HPDE6-E6E7 (cell line): Measurements from ENCODE around the gene ABHD8.

Experiments used
- DNase-seq: peaks from one replicate; pipeline ENCODE4 v3.0.0; 2011; ENCODE audit warnings: missing footprints; ENCODE audit errors: extremely low spot score

ABHD8 gene

DNA sequence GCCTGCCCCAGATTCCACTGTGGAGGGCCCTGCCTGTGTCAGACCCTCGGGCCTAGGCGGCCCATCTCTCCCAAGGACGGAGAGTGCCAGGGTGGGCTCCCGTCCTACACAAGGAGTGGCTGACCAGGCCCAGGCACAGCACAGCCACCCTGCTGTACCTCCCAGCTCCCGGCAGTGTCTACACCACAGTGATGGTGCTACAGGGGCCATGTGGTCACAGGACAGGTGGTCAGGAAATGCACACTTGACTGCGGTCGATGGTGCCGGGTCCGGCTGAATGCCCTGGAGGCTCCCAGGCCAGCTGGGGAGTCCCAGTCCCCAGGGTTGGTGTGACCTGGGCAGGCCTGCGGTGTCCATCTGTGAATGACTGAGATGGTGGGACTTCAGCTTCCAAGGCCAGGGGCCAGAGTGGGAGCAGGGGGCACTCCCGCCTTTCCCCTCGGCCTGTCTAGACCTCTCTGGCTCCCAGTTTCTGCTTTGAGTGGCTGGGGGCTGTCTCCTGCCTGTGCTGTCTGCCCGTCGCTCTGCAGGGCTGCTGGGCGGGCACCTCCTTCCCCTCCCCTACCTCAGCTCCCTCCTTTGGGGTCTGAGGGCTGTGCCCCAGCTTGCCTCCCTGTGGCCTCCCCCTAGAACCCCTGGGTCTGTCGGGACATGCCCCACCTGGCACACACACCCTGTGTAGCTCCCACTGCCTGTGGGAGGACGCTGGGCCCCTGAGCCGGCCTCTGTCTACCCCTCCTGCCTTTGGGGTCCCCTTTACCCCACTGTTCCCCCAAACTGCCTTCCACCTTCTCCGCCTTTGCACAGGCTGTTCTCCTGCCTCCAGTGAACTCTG, 18.6 kb upstream of the ABHD8 start:
- no peak for DNase-seq

DNA sequence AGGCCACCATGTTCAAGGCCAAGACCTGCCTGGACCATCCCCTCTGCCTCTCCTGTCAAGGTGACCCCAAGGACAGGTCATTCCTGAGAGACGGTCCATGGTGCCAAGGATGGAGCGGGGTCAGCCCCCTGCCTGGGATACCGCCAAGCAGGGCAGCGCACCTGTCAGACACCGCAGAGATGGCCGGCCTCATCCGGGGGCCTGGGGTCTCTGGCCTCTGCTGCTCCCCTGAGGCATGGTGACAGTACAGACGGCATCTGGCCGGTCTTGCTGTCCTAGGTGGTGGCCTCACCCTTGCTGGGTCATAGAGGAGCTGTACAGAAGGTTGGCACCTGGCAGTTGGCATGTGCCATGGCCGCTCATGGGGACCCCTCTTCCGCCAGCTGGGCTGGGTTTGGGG, 17.2 kb upstream of the ABHD8 start:
- DNase-seq: no peak

DNA sequence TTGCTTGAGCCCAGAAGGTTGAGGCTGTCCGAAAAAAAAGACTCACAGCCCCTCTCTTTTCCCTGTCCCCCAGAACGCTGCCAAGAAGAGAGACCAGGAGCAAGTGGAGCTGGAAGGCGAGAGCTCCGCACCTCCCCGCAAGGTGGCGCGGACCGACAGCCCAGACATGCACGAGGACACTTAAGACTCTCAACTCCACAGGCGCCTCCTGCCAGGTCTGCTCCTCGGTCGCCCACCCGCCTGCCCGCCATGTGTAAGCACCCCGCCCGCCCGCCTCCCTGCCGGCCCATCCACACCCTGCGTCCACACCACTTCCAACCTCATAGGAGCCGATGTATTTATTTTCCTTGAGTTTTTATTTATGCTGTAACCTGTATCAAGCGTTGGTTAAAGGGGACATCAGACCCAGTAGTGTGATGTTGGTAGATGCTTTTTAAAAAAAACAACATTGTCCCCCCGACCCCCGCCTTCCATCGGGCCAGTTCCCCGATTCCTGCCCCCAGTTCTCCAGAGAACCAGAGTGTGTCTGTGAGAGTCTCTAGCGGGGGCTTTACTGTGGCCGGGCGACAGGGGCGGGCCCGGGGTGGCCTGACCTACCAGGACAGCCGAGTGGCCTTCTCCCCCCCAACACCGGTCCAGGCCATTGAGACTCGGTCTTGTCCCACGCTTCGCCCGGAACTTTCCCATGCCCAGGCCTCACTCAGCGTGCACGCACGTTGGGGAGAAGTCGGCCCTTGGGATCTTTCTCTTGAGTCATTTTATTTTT, 16.4 kb upstream of the ABHD8 start:
- DNase-seq: no peak

DNA sequence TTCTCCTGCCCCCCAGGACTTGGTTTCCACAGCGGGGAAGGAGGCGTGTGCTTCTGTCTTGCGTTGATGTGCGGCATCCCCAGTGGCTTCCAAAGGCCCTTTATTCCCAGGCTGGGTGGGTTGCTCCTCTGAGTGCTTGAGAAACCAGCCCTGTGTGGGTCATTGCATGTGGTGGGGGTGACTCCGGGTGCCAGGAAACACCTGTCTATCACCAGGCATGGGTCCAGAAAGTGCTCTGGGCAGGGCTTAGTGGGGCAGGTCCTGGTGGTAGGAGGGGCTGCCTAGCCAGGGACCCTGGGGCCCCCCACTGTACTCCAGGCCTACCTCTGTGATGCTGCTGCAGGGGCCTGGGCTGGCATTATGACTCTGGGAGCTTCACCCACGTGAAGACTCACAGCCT, 15.7 kb upstream of the ABHD8 start:
- no peak for DNase-seq

DNA sequence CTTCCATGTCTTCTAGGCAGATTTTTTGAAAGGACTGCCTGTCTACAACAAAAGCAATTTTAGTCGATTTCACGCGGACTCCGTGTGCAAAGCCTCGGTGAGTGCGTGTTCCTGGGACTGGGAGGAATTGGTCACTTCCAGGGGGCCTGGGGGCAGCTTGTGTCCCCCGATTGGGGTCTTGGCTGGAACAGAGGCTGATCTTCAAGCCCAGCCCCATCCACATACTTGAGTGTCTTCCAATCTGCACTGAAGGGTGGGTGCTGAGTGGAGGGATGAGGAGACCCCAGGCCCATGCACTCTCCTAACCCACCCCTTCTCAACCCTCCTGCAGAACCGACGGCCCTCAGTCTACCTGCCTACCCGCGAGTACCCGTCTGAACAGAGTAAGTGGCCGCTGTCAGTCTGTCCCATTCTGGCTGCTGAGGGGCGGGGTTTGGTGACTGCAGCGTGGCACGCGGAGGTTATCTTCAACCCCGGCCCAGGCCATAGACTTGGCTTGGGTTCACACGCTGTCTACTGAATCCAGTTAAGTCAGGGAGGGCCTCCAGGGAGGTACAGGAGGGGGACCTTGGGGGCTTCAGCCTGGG, 10.9 kb upstream of the ABHD8 start:
- DNase-seq: no peak

DNA sequence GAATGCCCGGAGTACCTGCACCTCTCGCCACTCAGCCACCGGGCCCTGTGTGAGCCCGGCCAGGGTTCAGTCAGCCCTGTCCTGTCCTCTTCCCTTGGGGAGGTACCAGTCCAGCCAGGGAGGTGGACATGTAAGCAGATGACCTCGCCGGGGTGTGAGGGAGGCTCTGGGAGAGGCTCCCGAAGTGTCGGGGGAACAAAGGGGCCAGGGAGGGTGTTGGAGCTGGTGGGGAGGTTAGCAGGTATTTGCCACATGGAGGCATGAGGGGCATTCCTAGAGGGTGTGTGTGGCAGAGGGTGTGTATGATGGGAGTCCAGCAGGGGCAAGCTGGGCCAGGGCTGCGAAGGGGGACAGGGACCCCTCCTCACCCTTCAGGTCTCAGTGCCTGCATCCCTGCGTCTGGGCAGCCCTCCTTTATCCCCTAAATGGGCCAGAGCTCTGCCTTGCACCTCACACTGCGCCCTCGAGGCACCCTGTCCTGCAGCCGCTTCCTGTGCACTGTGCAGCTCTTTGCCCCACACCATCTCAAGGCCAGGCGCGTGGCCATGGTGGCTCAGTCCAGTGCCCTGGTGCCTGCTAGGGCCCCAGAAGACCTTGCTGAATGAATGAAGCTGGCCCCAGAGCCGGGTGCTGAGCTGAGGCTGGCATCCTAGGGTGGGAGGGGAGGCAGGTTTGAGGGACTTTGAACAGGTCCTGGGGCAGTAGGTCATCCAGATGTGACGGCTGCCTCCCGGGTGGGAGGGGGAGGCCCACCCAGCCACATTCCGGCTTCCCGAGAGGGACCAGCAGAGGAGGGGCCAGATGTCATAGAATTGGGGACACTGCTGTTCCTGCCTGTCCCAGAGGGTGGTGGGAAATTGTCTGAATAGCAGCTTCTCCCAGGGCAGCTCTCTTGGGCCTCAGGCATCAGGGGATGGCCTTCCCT, 9.2 kb upstream of the ABHD8 start:
- no peak for DNase-seq

DNA sequence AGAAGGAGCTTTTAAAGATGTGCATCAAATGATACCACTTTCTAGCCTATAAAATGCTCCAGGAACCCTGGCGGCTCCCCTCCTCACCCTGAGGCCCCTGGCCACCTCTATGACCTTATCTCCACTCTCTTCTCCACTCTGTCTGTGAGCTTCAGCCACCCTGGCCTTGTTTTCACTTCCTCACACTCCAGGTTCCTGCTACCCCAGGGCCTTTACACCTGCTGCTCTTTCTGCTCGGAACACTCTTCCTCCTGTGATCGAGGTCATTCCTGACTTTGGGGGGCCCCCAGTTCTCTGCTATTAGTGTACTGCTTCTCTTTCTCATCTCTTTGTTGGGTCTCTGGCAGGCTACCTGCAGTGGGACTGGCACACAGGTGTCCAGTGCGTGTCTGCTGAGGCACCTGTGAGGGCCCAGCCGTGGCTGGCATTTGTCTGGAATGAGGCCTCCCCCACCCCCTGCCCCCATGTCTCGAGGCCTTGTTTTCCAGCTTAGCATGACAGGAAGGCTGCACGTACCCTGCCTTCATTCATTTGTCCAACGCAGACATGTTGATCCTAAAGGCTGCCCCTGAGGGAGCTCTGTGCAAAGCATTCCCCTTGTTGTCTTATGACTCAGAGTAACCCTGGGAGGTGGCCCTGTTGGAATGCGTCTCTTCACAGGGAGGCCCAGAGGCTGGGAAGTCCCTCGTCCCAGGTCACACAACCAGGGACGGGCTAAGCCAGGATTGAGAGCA, 8.4 kb upstream of the ABHD8 start:
- DNase-seq: no peak

DNA sequence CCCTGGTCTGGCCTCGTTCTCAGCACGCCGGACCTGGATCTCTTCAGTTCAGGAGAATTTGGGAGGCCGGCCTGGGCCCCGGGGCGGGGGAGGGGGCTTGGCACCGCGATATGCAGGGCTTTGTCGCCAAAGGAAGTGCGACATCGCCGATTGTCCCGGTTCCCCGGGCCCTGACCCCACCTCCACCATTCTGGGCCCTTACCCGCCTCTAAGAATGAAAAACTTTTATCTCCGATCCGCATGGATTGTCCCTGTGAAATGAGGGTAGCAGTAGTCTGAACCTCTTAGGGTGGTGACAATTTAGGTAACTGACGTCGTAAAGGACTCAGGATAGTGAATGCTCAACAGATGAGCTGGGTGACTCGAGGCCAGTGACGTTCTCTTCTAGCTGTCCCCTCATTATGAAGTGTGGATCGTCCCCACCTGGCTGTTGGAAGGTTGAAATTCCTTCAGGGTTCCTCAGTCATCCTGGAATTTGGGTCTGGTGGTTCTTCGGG, 6.8 kb upstream of the ABHD8 start:
- no peak for DNase-seq

DNA sequence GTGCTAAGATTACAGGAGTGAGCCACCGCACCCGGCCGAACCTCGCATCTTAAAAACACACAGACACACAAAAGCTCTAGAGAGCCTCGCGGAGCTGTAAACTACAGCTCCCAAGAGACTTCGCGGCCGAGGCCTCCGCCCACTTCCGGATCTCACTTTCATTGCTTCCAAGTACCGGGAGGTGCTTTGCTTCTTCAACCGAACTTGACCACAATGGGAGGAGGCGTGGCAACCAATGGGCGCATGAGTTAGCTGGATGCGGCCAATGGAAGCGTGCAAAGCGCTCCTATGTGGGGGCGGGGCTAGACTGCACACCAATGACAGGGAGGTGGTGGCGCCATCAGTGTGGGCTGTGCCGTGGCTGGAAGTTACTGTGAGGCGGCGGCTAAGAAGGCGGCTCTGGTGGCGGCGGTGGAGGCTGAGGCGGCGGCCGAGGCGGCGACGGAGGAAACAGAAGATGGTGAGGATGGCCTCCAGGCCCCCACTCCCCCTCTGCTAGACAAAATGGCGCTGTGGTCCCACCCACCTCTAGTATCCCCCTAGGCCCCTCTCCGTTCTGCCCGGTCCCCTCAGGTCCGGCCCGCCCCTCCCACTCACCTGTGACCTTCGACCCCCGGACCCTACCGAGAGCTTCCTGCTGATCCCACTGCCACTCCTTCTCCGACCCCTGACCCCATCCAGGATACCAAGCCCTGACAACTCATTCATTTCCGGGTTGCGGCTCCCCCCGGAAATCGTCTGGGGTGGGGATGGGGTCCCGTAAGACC, 6.2 kb upstream of the ABHD8 start, which contains the start of gene DDA1:
DDA1 (plus strand) TSS at position 366 of the 767 bp plus-strand sequence; CDS start at position 458, 92 bp downstream.
- peak; percentile 99 for DNase-seq

DNA sequence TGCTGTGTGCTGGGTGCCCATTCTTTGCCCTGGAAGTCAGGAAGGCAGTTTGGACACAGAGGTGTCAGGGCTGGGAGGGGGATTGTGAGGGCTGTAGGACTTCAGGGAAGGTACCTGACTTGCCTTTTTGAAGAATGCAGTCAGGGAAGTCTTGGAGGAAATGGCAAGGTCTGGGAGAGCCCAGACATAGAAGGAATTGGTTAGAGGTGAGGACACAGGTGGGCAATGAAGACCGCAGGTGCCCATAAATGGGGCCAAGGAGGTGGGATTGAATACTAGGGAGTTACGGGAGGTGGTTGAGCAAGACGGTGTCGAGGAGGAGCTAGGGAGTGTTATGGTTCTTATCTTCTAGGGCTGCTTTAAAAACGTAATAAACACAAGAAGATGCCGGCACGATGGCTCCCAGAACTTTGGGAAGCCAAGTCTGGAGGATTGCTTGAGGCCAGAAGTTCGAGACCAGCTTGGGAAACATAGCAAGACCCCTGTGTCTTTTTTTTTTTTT, 4.7 kb upstream of the ABHD8 start:
- DNase-seq: no peak

DNA sequence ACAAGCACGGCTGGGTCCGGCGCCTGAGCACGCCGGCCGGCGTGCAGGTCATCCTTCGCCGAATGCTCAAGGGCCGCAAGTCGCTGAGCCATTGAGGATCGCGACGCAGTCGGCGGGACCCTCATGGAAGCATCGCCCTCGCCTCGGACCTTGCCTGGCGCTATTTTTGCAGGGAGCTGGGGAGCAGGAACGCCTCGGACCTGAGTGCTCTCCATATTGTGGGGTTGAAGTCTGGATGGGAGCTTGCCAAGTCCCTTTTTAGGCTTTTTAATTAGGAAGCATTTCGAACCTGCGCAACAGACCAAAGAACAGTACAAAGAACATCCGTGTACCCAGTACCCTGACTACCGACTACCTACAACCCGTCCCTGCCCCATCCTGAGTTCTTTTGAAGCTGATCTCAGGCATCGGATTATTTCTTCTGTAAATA, 3.1 kb upstream of the ABHD8 start:
- DNase-seq: no peak

DNA sequence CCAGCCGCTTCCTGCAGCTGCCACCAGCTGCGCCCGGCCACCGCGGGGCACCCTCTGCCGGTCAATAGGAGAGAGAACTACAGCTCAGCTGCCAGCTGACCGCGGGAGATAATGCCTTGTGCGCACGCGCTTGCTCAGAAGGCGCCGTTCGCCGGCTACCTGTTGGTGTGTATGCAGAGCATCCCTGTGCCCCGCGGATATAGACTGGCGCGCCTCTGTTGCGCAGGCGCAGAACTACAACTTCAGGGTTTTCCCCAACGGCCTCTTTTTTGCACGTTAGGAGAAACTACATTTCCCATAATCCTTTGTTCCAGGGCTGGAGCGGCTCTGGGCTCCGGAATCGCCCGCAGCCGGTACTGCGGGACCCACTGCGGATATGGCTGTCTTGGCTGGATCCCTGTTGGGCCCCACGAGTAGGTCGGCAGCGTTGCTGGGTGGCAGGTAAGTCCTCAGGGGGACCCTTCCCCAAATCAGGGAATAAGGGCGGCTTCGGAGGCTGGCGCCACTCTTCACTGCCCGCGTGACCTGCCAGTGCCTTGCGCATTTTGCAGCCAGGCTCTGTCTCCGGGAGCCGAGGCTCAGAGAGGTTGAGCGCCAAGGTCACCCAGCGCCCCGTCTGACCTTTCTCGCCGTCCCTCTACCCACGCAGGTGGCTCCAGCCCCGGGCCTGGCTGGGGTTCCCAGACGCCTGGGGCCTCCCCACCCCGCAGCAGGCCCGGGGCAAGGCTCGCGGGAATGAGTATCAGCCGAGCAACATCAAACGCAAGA, 2.5 kb upstream of the ABHD8 start, which contains the start of gene MRPL34:
MRPL34 (plus strand) TSS at position 356 of the 768 bp plus-strand sequence; CDS start at position 377, 21 bp downstream.
- peak; percentile 86 for DNase-seq

DNA sequence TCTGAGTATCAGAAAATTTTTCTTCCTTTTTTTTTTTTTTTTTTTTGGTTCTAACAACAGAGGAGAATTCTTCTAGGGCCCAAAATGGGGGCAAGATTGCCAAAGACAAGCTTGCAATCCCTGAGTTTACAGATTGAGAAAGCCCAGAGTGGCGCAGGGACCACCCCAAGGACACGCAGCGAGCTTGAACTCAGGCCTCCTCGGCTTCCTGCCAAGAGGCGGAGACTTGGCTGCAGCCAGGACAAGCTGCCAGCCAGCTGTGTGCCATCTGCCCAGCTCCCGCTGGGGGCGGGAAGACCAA, 1.9 kb upstream of the ABHD8 start:
- no peak for DNase-seq

DNA sequence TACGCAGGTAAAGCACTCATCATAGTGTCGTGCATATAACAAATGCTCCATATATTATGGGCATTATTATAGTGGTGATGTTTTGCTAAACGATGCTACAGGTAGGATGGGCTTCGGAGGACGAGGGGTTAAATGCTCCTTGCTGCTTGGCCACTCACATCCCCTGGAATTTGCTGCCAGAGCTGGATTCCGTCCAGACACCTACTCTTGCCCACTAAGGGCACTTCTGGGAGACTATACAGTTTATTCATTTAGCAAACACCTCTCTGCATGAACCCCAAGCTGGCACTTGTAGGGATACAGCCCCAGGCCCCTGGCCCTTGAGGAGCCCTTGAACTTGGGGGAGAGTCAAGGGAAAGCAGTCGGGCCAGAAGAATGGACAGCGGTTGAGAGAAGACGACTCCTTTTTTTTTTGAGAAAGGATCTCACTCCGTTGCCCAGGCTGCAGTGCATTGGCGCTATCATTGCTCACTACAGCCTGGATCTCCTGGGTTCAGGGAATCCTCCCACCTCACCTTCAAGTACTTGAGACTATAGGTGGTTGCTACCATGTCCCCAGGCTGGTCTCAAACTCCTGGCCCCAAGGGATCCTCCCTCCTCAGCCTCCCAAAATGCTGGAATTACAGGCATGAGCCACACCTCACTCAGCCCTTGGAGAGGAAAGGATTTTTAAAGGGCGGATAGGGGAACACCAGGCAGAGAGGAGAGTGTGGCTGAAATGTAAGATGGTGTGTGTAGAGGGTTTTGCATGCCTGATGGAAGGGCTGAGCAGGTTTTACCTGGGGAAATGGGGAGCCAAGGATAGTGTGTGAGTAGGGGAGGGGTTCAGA, 1.4 kb upstream of the ABHD8 start:
- DNase-seq: no peak

DNA sequence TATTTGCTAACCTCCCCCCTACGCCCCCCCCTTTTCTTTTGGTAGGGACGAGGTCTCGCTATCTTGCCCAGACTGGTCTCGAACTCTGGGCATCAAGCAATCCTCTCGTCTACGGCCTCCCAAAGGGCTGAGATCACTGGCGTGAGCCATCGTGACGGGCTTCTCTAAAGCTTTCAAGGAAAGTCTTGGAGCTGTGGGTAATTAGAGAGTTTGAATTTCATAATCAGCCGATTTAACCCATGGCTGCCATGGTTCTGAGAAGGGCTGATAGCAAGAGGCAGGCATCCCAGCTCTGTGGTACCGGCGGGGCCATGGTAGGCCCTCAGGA, 679 bp upstream of the ABHD8 start:
- DNase-seq: no peak

DNA sequence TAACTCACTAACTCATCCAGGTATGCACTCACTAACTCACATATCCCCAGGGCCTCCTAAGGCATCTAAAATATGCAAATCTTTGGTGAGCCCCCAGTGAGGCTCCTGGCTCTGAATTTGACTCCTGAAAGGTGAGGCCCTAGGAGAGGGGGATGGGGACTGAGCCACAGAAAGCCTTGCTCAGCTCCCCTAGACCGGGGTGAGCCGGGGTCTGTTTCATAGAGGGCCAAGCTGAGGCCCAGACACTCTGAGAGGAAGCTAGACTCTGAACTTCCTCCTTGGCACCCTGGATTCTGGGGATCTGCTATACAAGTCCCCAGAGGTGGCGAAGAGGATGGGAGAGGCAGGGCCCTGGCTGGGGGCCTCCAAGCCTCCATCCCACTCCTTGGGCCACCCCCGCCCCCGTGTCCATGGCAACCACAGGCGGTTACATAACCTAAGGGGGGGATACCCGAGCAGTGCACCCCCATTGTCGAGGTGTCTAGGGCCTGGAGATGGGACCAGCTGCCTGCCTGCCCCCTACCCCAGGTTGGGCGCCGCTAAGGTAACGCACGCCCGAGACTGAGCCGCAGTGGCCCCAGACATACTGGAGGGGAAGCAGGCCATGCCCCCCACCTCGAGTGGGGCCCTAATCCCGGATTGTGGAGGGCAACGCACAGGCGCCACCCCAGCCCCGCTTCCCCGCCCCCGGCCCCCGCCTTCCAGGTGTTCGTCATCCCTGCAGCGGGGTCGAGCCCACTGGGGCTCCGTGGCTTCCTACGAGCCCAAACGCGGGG, 646 bp downstream of the ABHD8 start:
- DNase-seq: no peak

DNA sequence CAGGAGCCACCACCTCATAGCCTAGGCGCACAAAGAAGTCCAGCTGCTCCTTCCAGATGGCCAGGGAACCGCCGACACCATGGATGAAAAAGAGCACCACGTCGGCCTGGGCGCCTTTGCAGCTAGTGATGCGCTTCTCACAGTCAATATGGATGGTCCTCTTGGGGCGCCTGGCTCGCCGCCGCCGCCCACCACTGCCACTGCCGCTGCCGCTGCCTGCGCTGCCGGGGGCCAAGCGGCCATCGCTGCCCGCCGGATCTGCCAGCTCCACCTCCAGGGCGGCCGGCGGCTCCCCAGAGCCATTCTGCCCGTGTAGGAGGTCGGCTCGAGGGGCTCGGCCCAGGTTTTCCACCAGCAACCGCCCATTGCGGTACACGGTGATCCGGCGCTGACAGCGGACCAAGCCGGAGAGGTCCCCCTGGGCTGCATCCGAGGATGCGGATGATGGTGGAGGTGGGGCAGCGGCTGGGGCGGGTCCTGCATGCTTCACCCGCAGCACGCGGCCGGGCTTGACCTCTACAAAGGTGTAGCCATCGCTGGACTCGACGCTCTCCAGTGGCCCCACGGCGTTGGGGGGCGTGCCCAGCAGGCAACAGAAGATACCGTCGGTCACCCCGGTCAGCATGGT, 2.1 kb downstream of the ABHD8 start:
- DNase-seq: no peak
